BLaER1 treated with 17β-estradiol and CSF1 and Interleukin-3, amounts not matched to agents 10 nM and 100 nM (cell line): ENCODE data around the gene DDX3Y.

Experiments used
- H3K27ac ChIP-seq, 11 experiments: shearing (Covaris generic); formaldehyde crosslinking; 2 replicates each; pipeline ENCODE4 v1.8.1; 2022
- H3K27me3 ChIP-seq, 11 experiments: shearing (Covaris generic); formaldehyde crosslinking; 2 replicates each; pipeline ENCODE4 v1.8.1; 2022
- H3K36me3 ChIP-seq, 11 experiments: shearing (Covaris generic); formaldehyde crosslinking; 2 replicates each; pipeline ENCODE4 v1.8.1; 2022
- H3K4me1 ChIP-seq, 10 experiments: shearing (Covaris generic); formaldehyde crosslinking; 2 replicates each; pipeline ENCODE4 v1.8.1; 2022
- H3K4me2 ChIP-seq, 11 experiments: shearing (Covaris generic); formaldehyde crosslinking; 2 replicates each; pipeline ENCODE4 v1.8.1; 2022
- H3K4me3 ChIP-seq, 10 experiments: shearing (Covaris generic); formaldehyde crosslinking; 2 replicates each; pipeline ENCODE4 v1.8.1; 2022
- H3K9ac ChIP-seq, 11 experiments: shearing (Covaris generic); formaldehyde crosslinking; 2 replicates each; pipeline ENCODE4 v1.8.1; 2022
- H3K9me3 ChIP-seq, 11 experiments: shearing (Covaris generic); formaldehyde crosslinking; replicated peaks in 1 of 11; 2 replicates each; pipeline ENCODE4 v1.8.1; 2022
- H4K20me1 ChIP-seq, 11 experiments: shearing (Covaris generic); formaldehyde crosslinking; 2 replicates each; pipeline ENCODE4 v1.8.1; 2022
- Cebpa-rat ChIP-seq, 11 experiments: shearing (Covaris generic); IDR thresholded peaks; 2 replicates each; pipeline ENCODE4 v1.8.1; 2022

Gene DDX3Y

DNA sequence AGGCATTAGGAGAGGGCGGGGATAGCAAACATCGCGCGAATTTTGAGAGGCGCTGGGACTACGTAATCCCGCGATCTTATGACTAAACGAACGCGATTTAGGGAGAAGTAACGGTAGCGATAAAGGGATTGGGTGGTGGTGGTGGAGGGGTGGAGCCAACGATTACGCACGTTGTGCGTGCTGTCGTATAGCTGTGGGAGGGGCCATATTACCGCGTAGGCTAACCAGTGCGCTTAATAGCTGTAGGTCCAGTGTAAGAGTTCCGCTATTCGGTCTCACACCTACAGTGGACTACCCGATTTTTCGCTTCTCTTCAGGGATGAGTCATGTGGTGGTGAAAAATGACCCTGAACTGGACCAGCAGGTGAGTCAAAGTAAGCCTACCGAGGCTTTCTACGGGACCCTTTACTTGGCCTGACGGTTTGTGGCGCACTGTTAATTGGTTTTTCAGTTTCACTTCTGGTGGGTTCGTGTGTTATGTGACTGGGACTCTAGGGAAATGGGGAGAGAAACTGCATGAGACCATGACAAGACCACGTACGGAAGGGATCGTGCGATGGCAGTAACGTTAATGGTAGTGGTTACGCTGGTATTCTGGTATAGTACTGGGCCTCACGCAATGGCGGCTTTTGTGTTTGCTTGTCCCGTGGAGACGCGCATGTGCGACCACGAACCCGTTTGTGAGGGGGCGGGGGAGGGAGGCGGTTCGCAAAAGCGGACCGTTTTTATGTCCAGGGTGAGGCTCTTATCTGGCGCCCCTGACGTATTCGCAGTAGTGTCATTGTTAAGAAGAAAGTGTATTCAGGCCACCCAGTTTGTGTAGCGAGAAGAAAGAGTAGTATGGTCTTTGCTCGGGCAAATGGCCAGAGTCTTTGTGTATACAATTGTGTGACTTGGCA, at the start of gene DDX3Y:
TSS of gene DDX3Y (plus strand) at position 251 of the 899 bp plus-strand sequence. CDS start at position 320, 69 bp downstream.
- no peak within 1 kb of the TSS for H3K27ac ChIP-seq
- H4K20me1 ChIP-seq: no peaks in the 10 kb centered on the region
- H3K9me3 ChIP-seq: no peaks in the 10 kb centered on the region
- TF ChIP-seq Cebpa-rat (IDR thresholded peaks at IDR 0.05): no peak
- no peaks in the 10 kb centered on the region for H3K27me3 ChIP-seq
- H3K4me2 ChIP-seq: no peak within 1 kb of the TSS
- H3K9ac ChIP-seq: no peak within 1 kb of the TSS
- no peaks in the 10 kb centered on the region for H3K4me1 ChIP-seq
- no peaks in the 10 kb centered on the region for H3K36me3 ChIP-seq
- H3K4me3 ChIP-seq: no peak within 1 kb of the TSS

DNA sequence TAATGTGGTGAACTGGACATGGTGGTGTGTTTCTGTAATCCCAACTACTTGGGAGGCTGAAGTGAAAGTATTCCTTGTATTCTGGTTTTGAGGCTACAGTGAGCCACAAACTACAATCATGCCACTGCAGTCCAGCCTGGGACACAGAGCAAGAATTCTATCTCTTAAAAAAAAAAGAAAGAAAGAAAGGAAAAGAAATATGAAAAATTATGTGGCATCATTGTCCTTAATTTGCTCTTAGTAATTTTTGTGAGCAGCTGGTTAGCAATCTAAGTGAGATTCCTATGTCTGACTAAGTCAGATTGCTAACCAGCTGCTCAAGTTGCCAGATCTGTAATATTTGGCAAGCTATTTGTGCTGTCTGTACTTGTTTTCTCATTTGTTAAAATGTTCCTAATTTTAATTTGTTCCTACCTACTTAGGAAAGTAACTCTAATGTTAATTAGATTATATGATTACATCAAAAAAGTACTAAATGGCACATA, 48.8 kb upstream of the DDX3Y start:
- Histone ChIP-seq H3K27me3 (no peaks in the 10 kb centered on the region), H3K4me3 (no peak overlapping the region), H4K20me1 (no peaks in the 10 kb centered on the region), H3K9me3 (no peaks in the 10 kb centered on the region), H3K27ac (no peak overlapping the region), H3K4me1 (no peaks in the 10 kb centered on the region), H3K4me2 (no peak overlapping the region), H3K36me3 (no peaks in the 10 kb centered on the region), H3K9ac (no peak overlapping the region)
- no peak for TF ChIP-seq Cebpa-rat (IDR thresholded peaks at IDR 0.05)

DNA sequence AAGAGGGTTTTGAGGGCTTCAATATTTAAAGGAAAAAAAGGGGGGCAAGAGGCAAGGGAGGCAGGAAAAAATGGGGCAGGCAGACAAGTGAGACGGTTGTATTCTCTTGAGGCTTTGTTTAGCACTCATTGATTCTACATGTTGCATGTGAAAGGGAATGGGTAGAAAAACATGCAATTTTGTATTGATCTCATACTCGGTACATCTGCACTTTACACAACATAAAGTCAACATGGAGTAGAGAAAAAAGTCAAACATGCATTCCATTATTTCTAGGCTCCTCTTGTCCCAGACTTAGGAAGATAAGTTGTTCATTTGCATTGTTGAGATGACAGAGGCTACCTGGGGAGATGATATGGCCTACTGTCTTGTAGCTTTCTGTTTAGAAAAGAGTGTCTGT, 36.7 kb upstream of the DDX3Y start:
- H3K27me3 ChIP-seq: no peaks in the 10 kb centered on the region
- H4K20me1 ChIP-seq: no peaks in the 10 kb centered on the region
- H3K4me3 ChIP-seq: no peak overlapping the region
- no peak overlapping the region for H3K4me2 ChIP-seq
- H3K9me3 ChIP-seq: no peaks in the 10 kb centered on the region
- H3K36me3 ChIP-seq: no peaks in the 10 kb centered on the region
- H3K9ac ChIP-seq: no peak overlapping the region
- H3K4me1 ChIP-seq: no peaks in the 10 kb centered on the region
- no peak overlapping the region for H3K27ac ChIP-seq
- no peak for TF ChIP-seq Cebpa-rat (IDR thresholded peaks at IDR 0.05)

- Histone ChIP-seq H3K27me3 (no peaks in the 10 kb centered on the region), H3K4me3 (no peak overlapping the region), H3K4me1 (no peaks in the 10 kb centered on the region), H3K4me2 (no peak overlapping the region), H4K20me1 (no peaks in the 10 kb centered on the region), H3K9ac (no peak overlapping the region), H3K27ac (no peak overlapping the region), H3K36me3 (no peaks in the 10 kb centered on the region), H3K9me3 (no peaks in the 10 kb centered on the region)
- TF ChIP-seq Cebpa-rat (IDR thresholded peaks at IDR 0.05): no peak
Measured at GRCh38 chrY:12896973-12897372, 7.7 kb upstream of the DDX3Y start.

DNA sequence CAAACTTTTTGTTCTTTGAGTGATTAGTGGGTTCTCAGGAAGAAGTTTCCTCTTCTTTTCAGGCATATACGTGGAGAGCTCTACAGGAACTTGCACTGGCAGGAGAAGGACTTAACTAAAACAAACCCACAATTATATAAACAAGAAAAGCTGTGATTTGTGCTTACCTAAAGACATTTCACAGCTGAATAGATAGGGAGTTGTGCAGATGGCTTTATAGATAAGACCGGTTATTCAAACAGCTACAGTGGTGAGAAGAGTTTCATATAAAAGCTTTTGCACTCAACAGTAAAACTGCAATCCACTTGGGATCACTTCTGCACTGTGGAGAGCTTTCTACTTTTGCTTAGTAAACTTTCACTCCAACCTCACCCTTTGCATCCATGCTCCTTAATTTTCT, 6.1 kb upstream of the DDX3Y start:
- Histone ChIP-seq H3K4me3 (no peak overlapping the region), H3K27ac (no peak overlapping the region), H3K36me3 (no peaks in the 10 kb centered on the region), H3K4me1 (no peaks in the 10 kb centered on the region), H4K20me1 (no peaks in the 10 kb centered on the region), H3K27me3 (no peaks in the 10 kb centered on the region), H3K4me2 (no peak overlapping the region), H3K9ac (no peak overlapping the region), H3K9me3 (no peaks in the 10 kb centered on the region)
- no peak for TF ChIP-seq Cebpa-rat (IDR thresholded peaks at IDR 0.05)

DNA sequence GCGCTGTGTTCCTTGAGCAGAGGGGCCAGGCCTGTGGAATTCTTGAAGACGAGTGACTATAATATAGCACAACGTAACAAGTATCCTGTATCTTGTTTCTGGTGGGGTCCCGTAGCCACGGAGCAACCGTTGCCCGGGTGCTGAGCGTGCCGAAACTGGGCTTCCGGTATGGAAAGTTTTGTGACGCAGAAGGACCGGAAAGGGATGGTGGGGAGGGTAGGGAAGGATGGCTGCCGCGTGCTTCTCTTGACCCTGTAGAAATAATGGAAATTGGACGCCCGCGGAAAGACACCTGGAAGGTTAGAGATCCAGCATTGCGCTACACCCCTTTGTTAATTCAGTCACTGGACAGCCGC, 827 bp downstream of the DDX3Y start:
- H3K4me3 ChIP-seq: no peak overlapping the region
- no peak for TF ChIP-seq Cebpa-rat (IDR thresholded peaks at IDR 0.05)
- no peak overlapping the region for H3K27ac ChIP-seq
- no peaks in the 10 kb centered on the region for H4K20me1 ChIP-seq
- H3K4me1 ChIP-seq: no peaks in the 10 kb centered on the region
- H3K36me3 ChIP-seq: no peaks in the 10 kb centered on the region
- no peak overlapping the region for H3K9ac ChIP-seq
- H3K4me2 ChIP-seq: no peak overlapping the region
- H3K9me3 ChIP-seq: no peaks in the 10 kb centered on the region
- H3K27me3 ChIP-seq: no peaks in the 10 kb centered on the region

- Histone ChIP-seq H3K36me3 (no peaks in the 10 kb centered on the region), H3K9ac (no peak overlapping the region), H3K4me1 (no peaks in the 10 kb centered on the region), H4K20me1 (no peaks in the 10 kb centered on the region), H3K27me3 (no peaks in the 10 kb centered on the region), H3K27ac (no peak overlapping the region), H3K4me3 (no peak overlapping the region), H3K9me3 (no peaks in the 10 kb centered on the region), H3K4me2 (no peak overlapping the region)
- no peak for TF ChIP-seq Cebpa-rat (IDR thresholded peaks at IDR 0.05)
Measured at GRCh38 chrY:12905895-12906294, 1.2 kb downstream of the DDX3Y start.

GRCh38 chrY:12913541-12913940, 8.9 kb downstream of the DDX3Y start:
- Histone ChIP-seq H3K4me3 (no peak overlapping the region), H4K20me1 (no peaks in the 10 kb centered on the region), H3K9me3 (no peaks in the 10 kb centered on the region), H3K4me1 (no peaks in the 10 kb centered on the region), H3K27ac (no peak overlapping the region), H3K9ac (no peak overlapping the region), H3K4me2 (no peak overlapping the region), H3K27me3 (no peaks in the 10 kb centered on the region), H3K36me3 (no peaks in the 10 kb centered on the region)
- no peak for TF ChIP-seq Cebpa-rat (IDR thresholded peaks at IDR 0.05)

- Histone ChIP-seq H3K4me3 (no peak overlapping the region), H3K9me3 (no peaks in the 10 kb centered on the region), H3K4me2 (no peak overlapping the region), H3K27me3 (no peaks in the 10 kb centered on the region), H3K9ac (no peak overlapping the region), H3K4me1 (no peaks in the 10 kb centered on the region), H3K27ac (no peak overlapping the region), H3K36me3 (no peaks in the 10 kb centered on the region), H4K20me1 (no peaks in the 10 kb centered on the region)
- no peak for TF ChIP-seq Cebpa-rat (IDR thresholded peaks at IDR 0.05)
Measured at GRCh38 chrY:12928043-12928442, 23.4 kb downstream of the DDX3Y start.
